Fibroblast of lung (primary cell): ENCODE results near the gene MYL11. TPM values are rescaled to one million over a fixed set of nuclear protein-coding genes. Genes with fewer than 3 reads are reported as not detected.
A peak's percentile ranks its signal among the peaks of the same experiment; 100 is the strongest.
"Not testable (repeated sequence)": the region's sequence is repeated elsewhere in the genome, so short reads cannot be mapped to it uniquely, and the experiment has no call there.

Experiments
- DNase-seq, 2 donors: peaks; one replicate each; pipeline versions ENCODE4 v3.0.0 to v3.0.0-alpha.2; 2010; ENCODE audit warnings: low read depth in 2 of 2
- H2AFZ ChIP-seq: 2 replicates; pipeline ENCODE4 v1.5.1; 2012; ENCODE audit warnings: low read length, control low read depth, inconsistent platforms
- H3K27ac ChIP-seq: 2 replicates; pipeline ENCODE4 v1.5.1; 2011; ENCODE audit warnings: low read length, control low read depth; ENCODE audit not compliant: insufficient read depth
- H3K27me3 ChIP-seq: 2 replicates; pipeline ENCODE4 v1.5.1; 2011; ENCODE audit warnings: mild to moderate bottlenecking, low read length; ENCODE audit not compliant: control insufficient read depth, insufficient read depth
- H3K36me3 ChIP-seq: 2 replicates; pipeline ENCODE4 v1.5.1; 2011; ENCODE audit warnings: low read length; ENCODE audit not compliant: control insufficient read depth, insufficient read depth
- H3K4me1 ChIP-seq: 2 replicates; pipeline ENCODE4 v1.5.1; 2011; ENCODE audit warnings: low read length; ENCODE audit not compliant: control insufficient read depth, insufficient read depth; ENCODE audit errors: extremely low read depth
- H3K4me2 ChIP-seq: 2 replicates; pipeline ENCODE4 v1.5.1; 2011; ENCODE audit warnings: low read length, control low read depth; ENCODE audit not compliant: insufficient read depth; ENCODE audit errors: extremely low read depth
- H3K4me3 ChIP-seq, 4 experiments: fragments of 200-600 bp in 1 of 4; sonication (generic) in 1 of 4; replicated peaks in 1 of 4; 2 replicates each; pipeline ENCODE4 v1.5.1; 2011 to 2016; ENCODE audit warnings: low read length in 4 of 4, low read depth in 3 of 4, mild to moderate bottlenecking in 3 of 4, control low read depth in 2 of 4, inconsistent platforms in 1 of 4, mixed read lengths in 1 of 4; ENCODE audit not compliant: insufficient read depth in 1 of 4; ENCODE audit errors: control extremely low read depth in 1 of 4
- H3K79me2 ChIP-seq: 2 replicates; pipeline ENCODE4 v1.5.1; 2012; ENCODE audit warnings: mild to moderate bottlenecking, low read length, inconsistent platforms; ENCODE audit not compliant: control insufficient read depth, insufficient read depth
- H3K9ac ChIP-seq: 2 replicates; pipeline ENCODE4 v1.5.1; 2011; ENCODE audit warnings: mild to moderate bottlenecking, low read length, control low read depth; ENCODE audit not compliant: insufficient read depth
- H3K9me3 ChIP-seq: 2 replicates; pipeline ENCODE4 v1.5.1; 2012; ENCODE audit warnings: low read depth, low read length; ENCODE audit not compliant: control insufficient read depth, insufficient read depth
- H4K20me1 ChIP-seq: 2 replicates; pipeline ENCODE4 v1.5.1; 2011; ENCODE audit warnings: low read length; ENCODE audit not compliant: control insufficient read depth, insufficient read depth; ENCODE audit errors: extremely low read depth
- EZH2 ChIP-seq: IDR thresholded peaks from 2 replicates; pipeline ENCODE4 v1.5.1; 2012; ENCODE audit warnings: low read length, control low read depth, mild to moderate bottlenecking; ENCODE audit errors: missing control alignments
- polyA plus RNA-seq, 2 donors: library from polyadenylated mRNA; depleted of rRNA in 1 of 2; stranded (reverse) in 1 of 2; unstranded in 1 of 2; fragments of >200 nt; gene quantifications; 2 replicates each; pipeline ENCODE4 v1.2.1, GENCODE V29; 2011 to 2012; ENCODE audit warnings: missing spikeins in 1 of 2
- total RNA-seq: library from RNA; depleted of rRNA; stranded (reverse); fragments of >200 nt; gene quantifications from 2 replicates; pipeline ENCODE4 v1.2.1, GENCODE V29; 2014
- TF ChIP-seq, protein P1 (sequence below), 2 donors: IDR thresholded peaks in 1 of 2; conservative IDR thresholded peaks in 1 of 2; 1 replicate in 1 of 2; 2 replicates in 1 of 2; pipeline ENCODE4 v1.5.1; 2011 to 2012; ENCODE audit warnings: low read length in 2 of 2, control low read depth in 1 of 2, inconsistent platforms in 1 of 2, low read depth in 1 of 2, mild to moderate bottlenecking in 1 of 2

The MYL11 gene
- total and polyA plus RNA-seq, 2 donors (not counting 1 experiment from before 2014, with no cell fraction given), result 0.45 TPM; not detected in 1

DNA sequence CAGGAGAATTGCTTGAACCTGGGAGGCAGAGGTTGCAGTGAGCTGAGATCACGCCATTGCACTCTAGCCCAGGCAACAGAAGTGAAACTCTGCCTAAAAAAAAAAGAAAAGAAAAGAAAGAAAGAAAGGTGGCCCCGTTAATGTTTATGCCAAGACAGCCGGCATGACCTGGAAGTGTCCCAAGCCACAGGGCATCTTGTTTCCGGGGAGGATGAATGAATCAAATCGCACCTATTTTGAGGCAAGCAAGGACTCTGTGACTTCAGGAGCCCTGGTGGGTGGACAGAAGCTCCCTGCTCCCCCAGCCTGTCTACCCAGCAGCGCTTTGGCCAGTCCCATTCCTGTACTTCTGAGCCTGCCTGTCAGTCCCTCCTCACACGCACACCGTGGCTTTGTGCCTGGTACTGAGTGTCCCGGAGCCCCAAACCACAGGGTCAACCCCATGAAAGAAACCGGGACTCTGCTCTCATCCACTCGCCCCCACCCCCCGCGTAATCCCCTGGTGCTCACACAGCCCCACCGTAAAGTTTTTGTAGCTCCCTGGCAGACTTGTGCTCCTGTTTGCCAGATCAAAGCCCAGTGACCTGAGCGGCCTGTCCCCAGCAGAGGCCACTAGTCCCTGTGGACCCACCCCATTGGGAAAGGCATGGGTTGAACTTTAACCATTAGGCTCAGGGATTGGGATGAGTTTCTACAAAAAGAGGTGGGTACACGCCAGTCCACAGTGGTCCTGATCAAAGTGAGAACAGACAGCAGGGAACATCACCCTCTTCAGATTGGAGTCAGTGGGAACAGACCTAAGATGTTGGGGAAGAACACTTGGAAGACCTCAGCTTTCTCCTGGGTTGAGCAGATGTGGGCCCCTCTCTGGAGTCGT, 38.8 kb upstream of the MYL11 start:
- H3K4me3 ChIP-seq, result peak overlapping the region; percentile 47 to 70 (median 62)
- peak overlapping the region; percentile 66 for H3K4me2 ChIP-seq
- peak overlapping the region; percentile 50 for H3K27ac ChIP-seq
- no peaks in the 10 kb centered on the region for H3K36me3 ChIP-seq
- no peaks in the 10 kb centered on the region for H3K9me3 ChIP-seq
- no peaks in the 10 kb centered on the region for H4K20me1 ChIP-seq
- TF ChIP-seq, protein P1, sequence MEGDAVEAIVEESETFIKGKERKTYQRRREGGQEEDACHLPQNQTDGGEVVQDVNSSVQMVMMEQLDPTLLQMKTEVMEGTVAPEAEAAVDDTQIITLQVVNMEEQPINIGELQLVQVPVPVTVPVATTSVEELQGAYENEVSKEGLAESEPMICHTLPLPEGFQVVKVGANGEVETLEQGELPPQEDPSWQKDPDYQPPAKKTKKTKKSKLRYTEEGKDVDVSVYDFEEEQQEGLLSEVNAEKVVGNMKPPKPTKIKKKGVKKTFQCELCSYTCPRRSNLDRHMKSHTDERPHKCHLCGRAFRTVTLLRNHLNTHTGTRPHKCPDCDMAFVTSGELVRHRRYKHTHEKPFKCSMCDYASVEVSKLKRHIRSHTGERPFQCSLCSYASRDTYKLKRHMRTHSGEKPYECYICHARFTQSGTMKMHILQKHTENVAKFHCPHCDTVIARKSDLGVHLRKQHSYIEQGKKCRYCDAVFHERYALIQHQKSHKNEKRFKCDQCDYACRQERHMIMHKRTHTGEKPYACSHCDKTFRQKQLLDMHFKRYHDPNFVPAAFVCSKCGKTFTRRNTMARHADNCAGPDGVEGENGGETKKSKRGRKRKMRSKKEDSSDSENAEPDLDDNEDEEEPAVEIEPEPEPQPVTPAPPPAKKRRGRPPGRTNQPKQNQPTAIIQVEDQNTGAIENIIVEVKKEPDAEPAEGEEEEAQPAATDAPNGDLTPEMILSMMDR (conservative IDR thresholded peaks at IDR 0.05 in 1 of 2, IDR thresholded peaks at IDR 0.05 in 1 of 2; ENCODE audit: low read depth in 1 of 2, low read length in 2 of 2), result no peak
- no peak for TF ChIP-seq EZH2
- H3K79me2 ChIP-seq, result peaks cover 2% of the 10 kb centered on the region
- peaks cover 4% of the 10 kb centered on the region for H3K4me1 ChIP-seq
- peak; percentile 29 to 34 for DNase-seq
- H3K9ac ChIP-seq, result no peak overlapping the region
- peak overlapping the region; percentile 71 for H2AFZ ChIP-seq
- no peaks in the 10 kb centered on the region for H3K27me3 ChIP-seq

DNA sequence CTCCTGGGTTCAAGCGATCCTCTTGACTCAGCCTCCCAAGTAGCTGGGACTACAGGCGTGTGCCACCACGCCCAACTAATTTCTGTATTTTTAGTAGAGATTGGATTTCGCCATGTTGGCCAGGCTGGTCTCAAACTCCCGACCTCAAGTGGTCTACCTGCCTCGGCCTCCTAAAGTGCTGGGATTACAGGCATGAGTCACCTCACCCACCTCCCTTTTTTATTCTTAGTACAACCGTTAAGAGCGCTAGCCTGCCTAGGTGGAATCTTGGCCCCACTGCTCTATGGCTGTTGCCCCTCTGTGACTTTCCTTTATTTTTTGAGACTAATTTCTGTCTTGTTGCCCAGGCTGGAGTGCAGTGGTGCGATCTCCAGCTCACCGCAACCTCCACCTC, 36.6 kb upstream of the MYL11 start:
- H3K9me3 ChIP-seq, H3K79me2 ChIP-seq, H2AFZ ChIP-seq, H3K4me3 ChIP-seq, H3K4me1 ChIP-seq, H3K27ac ChIP-seq, H3K9ac ChIP-seq, DNase-seq, H4K20me1 ChIP-seq, H3K4me2 ChIP-seq, H3K36me3 ChIP-seq, H3K27me3 ChIP-seq: not testable (repeated sequence)

DNA sequence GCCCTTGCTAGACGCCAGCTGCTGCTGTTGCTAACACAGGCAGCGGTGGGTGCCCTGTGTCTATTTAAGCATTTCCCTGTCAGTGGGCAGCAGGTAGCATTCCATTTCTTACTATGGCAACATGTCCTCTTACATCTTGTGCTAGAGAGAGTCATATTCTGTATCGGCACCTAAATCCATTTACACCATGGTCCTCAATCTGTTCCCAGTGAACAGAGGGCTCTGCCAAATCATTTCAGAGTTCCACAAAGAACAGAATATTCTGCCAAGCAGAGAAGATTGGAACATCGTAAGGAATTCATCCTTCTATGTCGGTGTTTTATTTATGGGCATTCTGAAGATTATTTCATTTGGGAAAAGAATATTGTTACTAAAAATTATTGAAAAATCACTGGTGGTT, 35.9 kb upstream of the MYL11 start:
- H3K4me3 ChIP-seq, H3K36me3 ChIP-seq, H3K79me2 ChIP-seq, H4K20me1 ChIP-seq, H3K9ac ChIP-seq, DNase-seq, H3K4me2 ChIP-seq, H3K27ac ChIP-seq, H2AFZ ChIP-seq, H3K27me3 ChIP-seq, H3K9me3 ChIP-seq, H3K4me1 ChIP-seq: not testable (repeated sequence)

DNA sequence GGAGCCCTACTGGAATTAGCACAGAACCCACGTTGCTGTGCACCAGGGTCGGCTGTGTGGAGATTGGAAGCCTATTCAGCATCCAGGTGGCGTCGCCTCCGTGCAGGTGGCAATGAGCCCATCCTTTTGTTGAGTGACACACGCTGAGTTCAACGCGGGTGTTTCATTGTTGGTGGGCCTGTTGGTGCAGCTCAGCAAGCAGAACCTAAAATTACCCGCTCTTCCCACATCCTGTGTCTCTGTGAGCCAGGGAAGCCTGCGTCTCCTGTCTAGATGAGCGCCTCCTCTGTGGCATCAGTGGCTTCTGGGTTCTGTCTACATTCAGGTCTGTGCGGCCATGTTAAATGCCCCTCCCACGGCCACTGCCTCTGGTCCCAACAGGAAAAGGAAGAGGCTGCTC, 34.0 kb upstream of the MYL11 start:
- Histone ChIP-seq H4K20me1 (no peaks in the 10 kb centered on the region), H3K4me2 (no peak overlapping the region), H3K9ac (no peak overlapping the region), H2AFZ (no peak overlapping the region), H3K9me3 (no peaks in the 10 kb centered on the region), H3K79me2 (no peaks in the 10 kb centered on the region), H3K27ac (no peak overlapping the region), H3K4me3 (no peak overlapping the region), H3K27me3 (no peaks in the 10 kb centered on the region), H3K4me1 (peaks cover 4% of the 10 kb centered on the region), H3K36me3 (no peaks in the 10 kb centered on the region)
- no peak for TF ChIP-seq EZH2
- TF ChIP-seq, protein P1 (conservative IDR thresholded peaks at IDR 0.05 in 1 of 2, IDR thresholded peaks at IDR 0.05 in 1 of 2; ENCODE audit: low read depth in 1 of 2, low read length in 2 of 2), result no peak
- no peak for DNase-seq
